PC-9 (cell line): ENCODE measurements around the gene CAPN5. TPM values are rescaled to one million over a fixed set of nuclear protein-coding genes. Genes with fewer than 3 reads are reported as not detected.

ENCODE experiments used
- BruUV-seq: library from RNA; stranded (reverse); fragments of 400-500 nt; replicated peaks from 2 replicates; lab custom pipeline; 2021; lab: Mats Ljungman, UMichigan
- CTCF ChIA-PET: fragments of 300-600 bp; sonication (Branson Sonifier 250); formaldehyde crosslinking; loops from one replicate; lab custom pipeline; 2022; ENCODE audit warnings: antibody characterized with exemption; lab: Charles Lee
- POLR2A ChIA-PET: fragments of 300-600 bp; sonication (Branson Sonifier 250); formaldehyde crosslinking; loops from one replicate; lab custom pipeline; 2022; ENCODE audit warnings: antibody characterized with exemption; ENCODE audit not compliant: unreplicated experiment; lab: Charles Lee
- DNase-seq, 2 experiments: peaks; one replicate each; pipeline versions ENCODE4 v3.0.0 to v3.0.0-alpha.2; 2015 to 2022; ENCODE audit warnings: mixed read lengths in 1 of 2
- H2AFZ ChIP-seq: fragments of 200-600 bp; sonication (generic); 2 replicates; pipeline ENCODE4 v1.8.1; 2017; ENCODE audit warnings: antibody characterized with exemption
- H3F3A ChIP-seq: fragments of 200-600 bp; sonication (generic); 2 replicates; pipeline ENCODE4 v1.8.1; 2017; ENCODE audit warnings: antibody characterized with exemption, mild to moderate bottlenecking, low read depth; ENCODE audit not compliant: insufficient read depth
- H3K27ac ChIP-seq: fragments of 200-600 bp; sonication (generic); 2 replicates; pipeline ENCODE4 v1.6.1; 2016; ENCODE audit warnings: mixed run types
- H3K27me3 ChIP-seq: fragments of 200-600 bp; sonication (generic); 2 replicates; pipeline ENCODE4 v1.6.1; 2016; ENCODE audit warnings: low read depth, mixed run types; ENCODE audit not compliant: insufficient read depth
- H3K36me3 ChIP-seq: fragments of 200-600 bp; sonication (generic); 2 replicates; pipeline ENCODE4 v1.6.1; 2016; ENCODE audit warnings: low read depth, mixed run types
- H3K4me1 ChIP-seq: fragments of 200-600 bp; sonication (generic); replicated peaks from 2 replicates; pipeline ENCODE4 v1.6.1; 2016; ENCODE audit warnings: mixed run types; ENCODE audit not compliant: insufficient read depth
- H3K4me2 ChIP-seq: fragments of 200-600 bp; sonication (generic); 2 replicates; pipeline ENCODE4 v1.6.1; 2017; ENCODE audit warnings: mixed run types
- H3K4me3 ChIP-seq: fragments of 200-600 bp; sonication (generic); 2 replicates; pipeline ENCODE4 v1.6.1; 2016; ENCODE audit warnings: mixed run types
- H3K79me2 ChIP-seq: fragments of 200-600 bp; sonication (generic); 2 replicates; pipeline ENCODE4 v1.6.1; 2017; ENCODE audit warnings: low read depth, mixed run types
- H3K9me2 ChIP-seq: fragments of 200-600 bp; sonication (generic); 2 replicates; pipeline ENCODE4 v1.8.1; 2017; ENCODE audit warnings: mild to moderate bottlenecking; ENCODE audit not compliant: insufficient read depth
- H3K9me3 ChIP-seq: fragments of 200-600 bp; sonication (generic); 2 replicates; pipeline ENCODE4 v1.8.1; 2016; ENCODE audit warnings: low read depth; ENCODE audit not compliant: insufficient read depth
- H4K20me1 ChIP-seq: fragments of 200-600 bp; sonication (generic); 2 replicates; pipeline ENCODE4 v1.8.1; 2017; ENCODE audit not compliant: insufficient read depth
- CTCF ChIP-seq: fragments of 200-600 bp; sonication (generic); conservative IDR thresholded peaks from 2 replicates; pipeline ENCODE4 v1.6.1; 2017; ENCODE audit warnings: mixed run types, antibody characterized with exemption, mild to moderate bottlenecking, moderate library complexity
- EZH2 ChIP-seq: fragments of 200-600 bp; sonication (generic); IDR thresholded peaks from 2 replicates; pipeline ENCODE4 v1.8.0; 2017; ENCODE audit warnings: antibody characterized with exemption, low read depth
- intact Hi-C: fragments of 100-400 bp; cut with micrococcal nuclease; formaldehyde crosslinking; loops from one replicate; pipeline ENCODE4 v1.10.0; 2022; ENCODE audit not compliant: unreplicated experiment
- total RNA-seq: library from RNA; stranded (reverse); gene quantifications from 2 replicates; pipeline ENCODE4 v1.2.3, GENCODE V29; 2021

CAPN5 gene
- total RNA-seq, 1 experiment from 2014 or later, result 9.9 TPM

DNA sequence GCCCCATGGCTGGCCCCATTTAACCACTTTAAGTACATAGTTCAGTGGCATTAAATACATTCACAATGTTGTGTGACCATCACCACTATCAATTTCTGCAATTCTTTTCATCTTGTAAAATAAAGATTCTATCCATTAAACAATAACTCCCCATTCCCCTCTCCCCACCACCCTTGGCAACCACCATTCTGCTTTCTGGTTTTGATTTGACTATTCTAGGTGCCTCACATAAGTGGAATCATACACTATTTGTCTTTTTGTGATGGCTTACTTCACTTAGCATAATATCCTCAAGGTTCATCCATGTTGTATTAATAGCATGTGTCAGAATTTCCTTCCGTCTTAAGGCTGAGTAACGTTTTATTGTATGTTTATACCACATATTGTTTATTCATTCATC is 68.3 kb downstream of the CAPN5 start:
- no peak for TF ChIP-seq CTCF
- TF ChIP-seq EZH2, result no peak
- Histone ChIP-seq H3K4me1 (peaks cover 11% of the 10 kb centered on the region), H3F3A (no peaks in the 10 kb centered on the region), H2AFZ (no peak overlapping the region; the same call in 1 of the 2 replicates), H3K4me3 (no peak overlapping the region), H3K9me3 (no peaks in the 10 kb centered on the region), H3K79me2 (no peaks in the 10 kb centered on the region), H3K36me3 (no peaks in the 10 kb centered on the region), H3K27ac (no peak overlapping the region), H3K4me2 (no peak overlapping the region), H3K27me3 (no peaks in the 10 kb centered on the region), H4K20me1 (no peaks in the 10 kb centered on the region), H3K9me2 (no peaks in the 10 kb centered on the region)
- no peak for DNase-seq
- ChIA-PET POLR2A (no interaction called here), CTCF (no interaction called here)
- intact Hi-C loops, result no loop called here
- BruUV-seq, result no TSS peak

GRCh38 chr11:77136074-77136473 is 69.3 kb downstream of the CAPN5 start:
- Histone ChIP-seq H3K27me3 (no peaks in the 10 kb centered on the region), H3F3A (no peaks in the 10 kb centered on the region), H3K4me2 (peak overlapping the region; percentile 19), H3K79me2 (no peaks in the 10 kb centered on the region), H3K27ac (no peak overlapping the region), H3K9me3 (no peaks in the 10 kb centered on the region), H3K36me3 (no peaks in the 10 kb centered on the region), H4K20me1 (no peaks in the 10 kb centered on the region), H3K9me2 (no peaks in the 10 kb centered on the region), H2AFZ (no peak overlapping the region), H3K4me3 (no peak overlapping the region), H3K4me1 (peaks cover 11% of the 10 kb centered on the region)
- peak in 1 of 2 experiments; percentile 53 for DNase-seq
- ChIA-PET POLR2A (interaction anchor here (0.7 kb wide), 1 partner anchor 365 kb away, joined by 3 read pairs; no protein-coding TSS in a partner anchor), CTCF (no interaction called here)
- BruUV-seq, result no TSS peak
- intact Hi-C loops, result no loop called here
- TF ChIP-seq EZH2 (no peak), CTCF (no peak; the same call in 1 of the 2 replicates)

- Histone ChIP-seq H2AFZ (no peak overlapping the region), H3K36me3 (no peaks in the 10 kb centered on the region), H3K4me1 (peaks cover 11% of the 10 kb centered on the region), H3K9me3 (no peaks in the 10 kb centered on the region), H4K20me1 (no peaks in the 10 kb centered on the region), H3K4me2 (no peak overlapping the region), H3K9me2 (no peaks in the 10 kb centered on the region), H3K27ac (no peak overlapping the region), H3K4me3 (no peak overlapping the region), H3F3A (no peaks in the 10 kb centered on the region), H3K27me3 (no peaks in the 10 kb centered on the region), H3K79me2 (no peaks in the 10 kb centered on the region)
- TF ChIP-seq EZH2 (no peak), CTCF (no peak)
- POLR2A ChIA-PET, result no interaction called here
- no TSS peak for BruUV-seq
- intact Hi-C loops, result no loop called here
- CTCF ChIA-PET, result no interaction called here
- DNase-seq, result no peak
Observed at GRCh38 chr11:77136784-77137420, 70.1 kb downstream of the CAPN5 start.
